HCT116 (cell line): ENCODE measurements around the gene PKP3. TPM values are rescaled to one million over a fixed set of nuclear protein-coding genes. Genes with fewer than 3 reads are reported as not detected.

Experiments
- ATAC-seq: fragments of 200-7000 bp; cut with Tn5 transposase; 2 replicates; pipeline ENCODE4 v1.9.1; 2020; ENCODE audit warnings: mild to moderate bottlenecking, moderate library complexity
- BruUV-seq: library from RNA; stranded (reverse); fragments of 400-500 nt; replicated peaks from 2 replicates; lab custom pipeline; 2021; lab: Mats Ljungman, UMichigan
- CTCF ChIA-PET: fragments of 300-600 bp; sonication (Branson Sonifier 250); formaldehyde crosslinking; loops from one replicate; lab custom pipeline; 2021; ENCODE audit warnings: antibody characterized with exemption; lab: Charles Lee
- POLR2A ChIA-PET: fragments of 300-600, 350-600 bp; sonication (Branson Sonifier 250); formaldehyde crosslinking; loops from one replicate; lab custom pipeline; 2021; ENCODE audit warnings: antibody characterized with exemption; lab: Charles Lee
- RAD21 ChIA-PET, 2 experiments: fragments of 300-600 bp; sonication (Branson Sonifier 250); formaldehyde crosslinking; loops; one replicate each; lab custom pipeline; 2023; ENCODE audit warnings: low total read pairs in 2 of 2; ENCODE audit not compliant: uncharacterized antibody in 2 of 2, unreplicated experiment in 2 of 2, low non-redundant PET in 1 of 2; lab: Charles Lee
- DNase-seq: peaks from one replicate; pipeline ENCODE4 v3.0.0-alpha.2; 2010; ENCODE audit warnings: low read depth, low spot score
- H2AFZ ChIP-seq: fragments of 200-600 bp; shearing (Covaris generic), sonication (generic); 2 replicates; pipeline ENCODE4 v1.6.1; 2017; ENCODE audit warnings: low read depth, mixed run types, mixed read lengths, antibody characterized with exemption, low read length; ENCODE audit not compliant: poor library complexity, severe bottlenecking
- H3K27ac ChIP-seq: 2 replicates; pipeline ENCODE4 v1.5.1; 2012; ENCODE audit warnings: low read depth, low read length
- H3K27me3 ChIP-seq: fragments of 200-600 bp; sonication (generic); 2 replicates; pipeline ENCODE4 v1.6.1; 2016; ENCODE audit warnings: mixed run types, low read length, mixed read lengths; ENCODE audit not compliant: insufficient read depth
- H3K36me3 ChIP-seq, 2 experiments: fragments of 200-500 bp in 1 of 2; fragments of 200-600 bp in 1 of 2; sonication (Bioruptor generic) in 1 of 2; sonication (generic) in 1 of 2; 2 replicates each; pipeline versions ENCODE4 v1.5.1 to v1.6.1; 2014 to 2016; ENCODE audit warnings: low read length in 2 of 2, inconsistent platforms in 1 of 2, mixed read lengths in 1 of 2, mixed run types in 1 of 2; ENCODE audit not compliant: insufficient read depth in 2 of 2, control insufficient read depth in 1 of 2
- H3K4me1 ChIP-seq, 2 experiments: fragments of 200-600 bp in 1 of 2; sonication (generic) in 1 of 2; 2 replicates each; pipeline versions ENCODE4 v1.5.1 to v1.6.1; 2012 to 2017; ENCODE audit warnings: low read length in 2 of 2, inconsistent platforms in 1 of 2, mild to moderate bottlenecking in 1 of 2, mixed read lengths in 1 of 2, mixed run types in 1 of 2, moderate library complexity in 1 of 2; ENCODE audit not compliant: insufficient read depth in 2 of 2, control insufficient read depth in 1 of 2
- H3K4me2 ChIP-seq: fragments of 200-600 bp; sonication (generic); 2 replicates; pipeline ENCODE4 v1.6.1; 2017; ENCODE audit warnings: mixed run types, low read length, mixed read lengths
- H3K4me3 ChIP-seq, 2 experiments: fragments of 200-600 bp in 1 of 2; sonication (generic) in 1 of 2; replicated peaks in 1 of 2; 2 replicates each; pipeline ENCODE4 v1.5.1; 2011 to 2016; ENCODE audit warnings: low read length in 2 of 2, control low read depth in 1 of 2, low read depth in 1 of 2, mild to moderate bottlenecking in 1 of 2, mixed read lengths in 1 of 2, mixed run types in 1 of 2
- H3K79me2 ChIP-seq: fragments of 200-600 bp; sonication (generic); 2 replicates; pipeline ENCODE4 v1.6.1; 2017; ENCODE audit warnings: mild to moderate bottlenecking, mixed run types, low read length, moderate library complexity, mixed read lengths; ENCODE audit not compliant: insufficient read depth
- H3K9ac ChIP-seq: fragments of 200-600 bp; sonication (generic); 2 replicates; pipeline ENCODE4 v1.6.1; 2016; ENCODE audit warnings: low read length, mixed read lengths
- H3K9me2 ChIP-seq: fragments of 200-600 bp; sonication (generic), shearing (Covaris generic); 2 replicates; pipeline ENCODE4 v1.6.1; 2017; ENCODE audit warnings: mixed run types, mild to moderate bottlenecking, moderate library complexity; ENCODE audit not compliant: insufficient read depth
- H3K9me3 ChIP-seq, 2 experiments: fragments of 200-500 bp in 1 of 2; fragments of 200-600 bp in 1 of 2; sonication (Bioruptor generic) in 1 of 2; sonication (generic) in 1 of 2; 2 replicates each; pipeline ENCODE4 v1.6.1; 2014 to 2017; ENCODE audit warnings: low read length in 2 of 2, mixed read lengths in 2 of 2, inconsistent platforms in 1 of 2, low read depth in 1 of 2, mild to moderate bottlenecking in 1 of 2, mixed run types in 1 of 2, moderate library complexity in 1 of 2; ENCODE audit not compliant: control insufficient read depth in 1 of 2, insufficient read depth in 1 of 2
- H4K20me1 ChIP-seq: fragments of 200-600 bp; sonication (generic), shearing (Covaris generic); 2 replicates; pipeline ENCODE4 v1.6.1; 2017; ENCODE audit warnings: mixed run types, mild to moderate bottlenecking, moderate library complexity; ENCODE audit not compliant: insufficient read depth
- ATF3 ChIP-seq: IDR thresholded peaks from 2 replicates; pipeline ENCODE4 v1.6.1; 2012
- CEBPB ChIP-seq: IDR thresholded peaks from 2 replicates; pipeline ENCODE4 v1.6.1; 2012; ENCODE audit warnings: low read depth
- CTCF ChIP-seq, 3 experiments: fragments of 200-600 bp in 1 of 3; sonication (generic) in 1 of 3; IDR thresholded peaks in 2 of 3; conservative IDR thresholded peaks in 1 of 3; 2 replicates each; pipeline ENCODE4 v1.5.1; 2012 to 2017; ENCODE audit warnings: low read depth in 2 of 3, low read length in 2 of 3, antibody characterized with exemption in 1 of 3, borderline replicate concordance in 1 of 3, control low read depth in 1 of 3, mild to moderate bottlenecking in 1 of 3, mixed read lengths in 1 of 3, mixed run types in 1 of 3, moderate library complexity in 1 of 3; ENCODE audit not compliant: insufficient read depth in 1 of 3
- EGR1 ChIP-seq: IDR thresholded peaks from 2 replicates; pipeline ENCODE4 v1.6.1; 2012; ENCODE audit warnings: low read depth
- EZH2phosphoT487 ChIP-seq: fragments of 200-600 bp; IDR thresholded peaks from 2 replicates; pipeline ENCODE4 v1.6.1; 2018; ENCODE audit warnings: antibody characterized with exemption, borderline replicate concordance
- FOSL1 ChIP-seq: IDR thresholded peaks from 2 replicates; pipeline ENCODE4 v1.6.1; 2012; ENCODE audit warnings: low read depth
- JUND ChIP-seq: IDR thresholded peaks from 2 replicates; pipeline ENCODE4 v1.6.1; 2012
- MAX ChIP-seq: IDR thresholded peaks from 2 replicates; pipeline ENCODE4 v1.6.1; 2012
- POLR2A ChIP-seq: IDR thresholded peaks from 2 replicates; pipeline ENCODE4 v1.7.0; 2011; ENCODE audit warnings: borderline replicate concordance; ENCODE audit not compliant: insufficient read depth, insufficient read length; ENCODE audit errors: extremely low read depth
- REST ChIP-seq: IDR thresholded peaks from 2 replicates; pipeline ENCODE4 v1.6.1; 2012; ENCODE audit warnings: low read depth
- SIN3A ChIP-seq: IDR thresholded peaks from 2 replicates; pipeline ENCODE4 v1.6.1; 2012; ENCODE audit warnings: low read depth
- SP1 ChIP-seq: IDR thresholded peaks from 2 replicates; pipeline ENCODE4 v1.6.1; 2012; ENCODE audit warnings: low read depth
- SRF ChIP-seq: IDR thresholded peaks from 2 replicates; pipeline ENCODE4 v1.6.1; 2012; ENCODE audit warnings: low read depth
- TCF7L2 ChIP-seq: IDR thresholded peaks from 2 replicates; pipeline ENCODE4 v1.7.0; 2011; ENCODE audit warnings: borderline replicate concordance, inconsistent platforms; ENCODE audit not compliant: insufficient read depth, insufficient read length; ENCODE audit errors: extremely low read depth
- ZFX ChIP-seq: fragments of 450-650 bp; IDR thresholded peaks from 2 replicates; pipeline ENCODE4 v1.6.1; 2017
- intact Hi-C: fragments of 100-400 bp; cut with micrococcal nuclease; formaldehyde crosslinking; loops from 2 replicates; pipeline ENCODE4 v1.10.0; 2022
- total RNA-seq: library from RNA; stranded (reverse); gene quantifications from one replicate; pipeline ENCODE4 v1.2.1, GENCODE V29; 2021; ENCODE audit not compliant: unreplicated experiment

The PKP3 gene
- total RNA-seq, 1 experiment from 2014 or later, result 157 TPM

GRCh38 chr11:380996-381395 lies 13.0 kb upstream of the PKP3 start:
- no peaks in the 10 kb centered on the region for H3K9me2 ChIP-seq
- no peaks in the 10 kb centered on the region for H3K9me3 ChIP-seq
- BruUV-seq, result no TSS peak

GRCh38 chr11:381501-382072 lies 12.4 kb upstream of the PKP3 start:
- Histone ChIP-seq H3K4me2 (no peak overlapping the region), H3K27ac (no peak overlapping the region), H2AFZ (no peak overlapping the region), H3K36me3 (no peaks in the 10 kb centered on the region), H3K9ac (no peak overlapping the region), H3K9me2 (no peaks in the 10 kb centered on the region), H3K4me3 (no peak overlapping the region), H4K20me1 (no peaks in the 10 kb centered on the region), H3K9me3 (no peaks in the 10 kb centered on the region; a peak in 1 of 4 replicates), H3K79me2 (no peaks in the 10 kb centered on the region), H3K4me1 (no peaks in the 10 kb centered on the region), H3K27me3 (no peaks in the 10 kb centered on the region)
- no TSS peak for BruUV-seq
- DNase-seq (no peak), ATAC-seq (no peak)
- ChIA-PET CTCF (no interaction called here), RAD21 (no interaction called here), POLR2A (no interaction called here)
- intact Hi-C loops, result no loop called here
- TF ChIP-seq REST, result no peak
- TF ChIP-seq JUND, result no peak
- TF ChIP-seq ZFX, result no peak
- no peak for TF ChIP-seq EGR1
- TF ChIP-seq EZH2phosphoT487, result no peak
- no peak for TF ChIP-seq MAX
- TF ChIP-seq CTCF (IDR thresholded peaks at IDR 0.05 in 2 of 3, conservative IDR thresholded peaks at IDR 0.05 in 1 of 3; ENCODE audit: borderline replicate concordance in 1 of 3, insufficient read depth in 1 of 3, low read depth in 2 of 3, low read length in 2 of 3), result no peak
- TF ChIP-seq ATF3, result no peak
- TF ChIP-seq SRF, result no peak
- no peak for TF ChIP-seq TCF7L2
- no peak for TF ChIP-seq FOSL1
- no peak for TF ChIP-seq SIN3A
- TF ChIP-seq CEBPB, result no peak
- TF ChIP-seq POLR2A, result no peak

More at GRCh38 chr11:380996-381395, 13.0 kb upstream of the PKP3 start:
- no peak overlapping the region for H3K4me3 ChIP-seq
- ATAC-seq (no peak), DNase-seq (no peak)
- H3K4me1 ChIP-seq, result no peaks in the 10 kb centered on the region
- no peaks in the 10 kb centered on the region for H3K36me3 ChIP-seq
- TF ChIP-seq CEBPB (no peak), ATF3 (no peak), SP1 (no peak)
- RAD21 ChIA-PET, result no interaction called here
- no peak overlapping the region for H2AFZ ChIP-seq
- POLR2A ChIA-PET, result no interaction called here
- H4K20me1 ChIP-seq, result no peaks in the 10 kb centered on the region
- intact Hi-C loops, result no loop called here
- no peak overlapping the region for H3K27ac ChIP-seq
- H3K4me2 ChIP-seq, result no peak overlapping the region
- H3K27me3 ChIP-seq, result no peaks in the 10 kb centered on the region
- no peaks in the 10 kb centered on the region for H3K79me2 ChIP-seq
- no peak overlapping the region for H3K9ac ChIP-seq
- CTCF ChIA-PET, result no interaction called here
